ENCODE data around the gene CTSW.
A peak's percentile ranks its signal among the peaks of the same experiment; 100 is the strongest.

CTSW gene

DNA sequence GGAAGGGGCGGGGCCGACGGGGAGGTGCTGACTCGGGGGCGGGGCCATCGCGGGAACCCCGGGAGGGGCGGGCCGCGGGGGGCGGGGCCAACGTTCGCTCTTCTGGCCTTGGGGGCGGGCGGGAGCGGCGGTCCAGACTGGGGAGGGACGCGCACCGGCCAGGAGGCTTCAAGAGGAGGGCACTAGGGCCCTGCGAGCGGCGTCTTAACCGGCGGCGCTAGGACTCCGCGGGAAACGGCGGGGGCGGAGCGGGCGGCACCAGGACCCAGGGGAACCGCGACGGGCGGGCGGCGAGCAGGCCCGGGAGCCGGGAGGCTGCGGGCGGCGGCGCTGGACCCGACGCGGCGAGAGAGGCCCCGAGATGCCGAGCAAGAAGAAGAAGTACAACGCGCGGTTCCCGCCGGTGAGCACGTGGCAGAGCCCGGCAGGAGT, 39.5 kb downstream of the CTSW start, which contains the start of gene DRAP1:
Gene DRAP1 (plus strand): TSS at position 286 of the 432 bp plus-strand sequence. CDS start 76 bp downstream, at position 362.
- peak; percentile 99 to 100 for DNase-seq
- no peak for TF ChIP-seq GATA1 (IDR thresholded peaks at IDR 0.05; ENCODE audit: low read depth, low read length)
- TF ChIP-seq POLR2A (IDR thresholded peaks at IDR 0.05; ENCODE audit: low read length) = peak; percentile 33

DNA sequence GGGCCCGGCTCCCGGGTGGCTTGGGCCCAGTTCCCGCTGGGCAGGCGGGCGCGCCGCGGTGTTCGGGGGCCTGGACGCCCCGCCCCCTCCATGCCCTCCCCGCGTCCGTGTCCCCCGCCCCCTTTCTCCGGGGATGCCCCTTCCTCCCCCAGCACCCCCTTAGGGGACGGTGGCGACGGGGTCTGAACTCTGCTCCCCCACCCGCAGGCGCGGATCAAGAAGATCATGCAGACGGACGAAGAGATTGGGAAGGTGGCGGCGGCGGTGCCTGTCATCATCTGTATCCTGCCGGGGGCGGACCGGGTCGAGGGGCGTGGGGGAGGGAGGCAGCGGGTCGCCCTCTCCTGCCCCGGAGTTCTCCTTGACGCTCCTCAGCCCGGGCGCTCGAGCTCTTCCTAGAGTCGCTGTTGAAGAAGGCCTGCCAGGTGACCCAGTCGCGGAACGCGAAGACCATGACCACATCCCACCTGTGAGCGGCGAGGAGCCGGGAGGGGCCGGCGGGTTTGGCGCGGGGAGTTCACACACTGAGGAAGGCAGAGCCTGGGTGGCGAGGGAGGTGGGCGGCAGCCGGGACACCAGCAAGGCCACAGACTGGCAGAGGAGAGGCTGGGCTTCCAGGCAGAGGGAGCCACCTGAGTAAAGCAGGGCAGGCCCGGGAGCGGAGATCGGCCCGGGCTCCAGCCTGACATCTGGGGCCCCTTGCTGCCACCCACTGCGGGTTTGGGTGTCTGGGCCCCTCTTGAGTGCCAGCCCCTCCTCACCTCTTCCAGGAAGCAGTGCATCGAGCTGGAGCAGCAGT, 40.1 kb downstream of the CTSW start:
- TF ChIP-seq GATA1 (IDR thresholded peaks at IDR 0.05; ENCODE audit: low read depth, low read length) = no peak
- TF ChIP-seq POLR2A (IDR thresholded peaks at IDR 0.05; ENCODE audit: low read length) = no peak
- peak; percentile 79 to 83 for DNase-seq

DNA sequence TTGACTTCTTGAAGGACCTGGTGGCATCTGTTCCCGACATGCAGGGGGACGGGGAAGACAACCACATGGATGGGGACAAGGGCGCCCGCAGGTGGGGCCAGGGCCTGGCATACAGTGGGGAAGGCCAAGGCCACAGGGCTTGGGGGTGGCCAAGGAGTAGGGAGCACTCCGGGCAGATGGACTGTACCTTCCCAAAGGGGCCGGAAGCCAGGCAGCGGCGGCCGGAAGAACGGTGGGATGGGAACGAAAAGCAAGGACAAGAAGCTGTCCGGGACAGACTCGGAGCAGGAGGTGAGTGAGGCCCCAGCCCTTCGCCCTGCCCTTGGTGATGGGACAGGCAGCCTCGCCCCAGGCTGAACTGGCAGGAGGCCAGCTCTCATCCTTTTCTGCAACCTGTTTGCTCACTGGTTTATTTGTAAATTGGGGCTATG, 40.8 kb downstream of the CTSW start:
- DNase-seq = peak in 1 of 2 experiments; percentile 49
- TF ChIP-seq GATA1 (IDR thresholded peaks at IDR 0.05; ENCODE audit: low read depth, low read length) = no peak
- no peak for TF ChIP-seq POLR2A (IDR thresholded peaks at IDR 0.05; ENCODE audit: low read length)

DNA sequence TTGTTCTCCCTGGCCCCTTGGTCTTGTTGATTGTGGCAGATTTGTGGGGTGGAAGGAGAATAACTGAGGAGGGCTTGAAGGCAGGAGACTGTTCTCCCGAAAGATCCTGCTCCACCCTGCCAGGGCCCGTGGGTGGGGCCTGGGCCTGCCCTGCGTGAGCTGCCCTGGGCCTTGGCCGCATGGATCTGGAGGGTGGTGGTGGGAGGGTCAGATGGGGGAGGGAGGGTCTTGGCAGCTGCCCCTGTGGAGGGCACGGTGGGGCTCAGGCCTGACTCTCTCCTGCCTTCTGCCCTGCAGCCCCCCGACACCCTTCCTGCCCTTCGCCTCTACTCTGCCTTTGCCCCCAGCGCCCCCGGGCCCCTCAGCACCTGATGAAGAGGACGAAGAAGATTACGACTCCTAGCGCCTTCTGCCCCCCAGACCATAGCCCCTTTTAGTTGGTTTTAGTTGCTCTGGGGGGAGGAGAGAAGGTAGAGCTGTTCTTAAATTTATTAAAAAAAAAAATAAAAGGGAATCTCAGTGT, 41.5 kb downstream of the CTSW start:
- DNase-seq = no peak
- TF ChIP-seq POLR2A (IDR thresholded peaks at IDR 0.05; ENCODE audit: low read length) = no peak
- no peak for TF ChIP-seq GATA1 (IDR thresholded peaks at IDR 0.05; ENCODE audit: low read depth, low read length)

DNA sequence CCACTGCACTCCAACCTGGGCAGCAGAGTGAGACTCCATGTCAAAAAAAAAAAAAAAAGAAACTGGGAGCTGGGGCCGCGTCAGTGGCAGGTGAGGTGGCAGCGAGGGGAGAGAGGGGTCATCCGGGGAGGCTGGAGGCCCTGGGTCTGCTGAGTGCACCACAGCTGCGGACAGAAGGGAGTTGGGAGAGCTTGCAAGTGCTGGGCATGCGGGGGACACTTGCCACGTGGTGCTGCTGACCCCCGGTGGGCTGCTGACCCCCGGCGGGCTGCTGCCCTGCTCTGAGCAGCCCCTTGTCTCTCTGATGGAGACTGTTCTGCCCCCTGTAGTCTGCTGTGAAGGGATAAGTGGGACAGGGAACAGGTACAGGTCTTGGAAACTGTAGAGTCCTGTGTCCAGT, 42.2 kb downstream of the CTSW start:
- TF ChIP-seq POLR2A (IDR thresholded peaks at IDR 0.05; ENCODE audit: low read length) (no peak), GATA1 (IDR thresholded peaks at IDR 0.05; ENCODE audit: low read depth, low read length) (no peak)

DNA sequence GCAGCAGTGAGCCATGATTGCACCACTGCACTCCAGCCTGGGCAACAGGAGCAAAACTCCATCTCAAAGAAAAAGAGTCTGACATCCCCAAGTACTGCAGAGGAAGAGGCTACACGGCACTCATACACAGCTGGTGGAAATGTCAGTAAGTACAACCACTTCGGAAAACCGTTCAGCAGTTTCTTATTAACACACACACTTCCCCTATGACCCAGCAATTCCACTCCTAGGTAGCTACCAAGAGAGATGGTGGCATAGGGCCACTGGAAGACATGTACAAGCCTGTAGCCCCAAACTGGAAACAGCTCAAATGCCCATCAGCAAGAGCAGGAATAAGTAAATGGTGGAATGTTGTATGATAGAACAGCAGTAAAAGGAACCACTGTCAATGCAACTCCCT, 42.9 kb downstream of the CTSW start:
- no peak for DNase-seq
- TF ChIP-seq GATA1 (IDR thresholded peaks at IDR 0.05; ENCODE audit: low read depth, low read length) (no peak), POLR2A (IDR thresholded peaks at IDR 0.05; ENCODE audit: low read length) (no peak)

More for the DNA sequence above, 42.2 kb downstream of the CTSW start:
- DNase-seq = no peak

DNA sequence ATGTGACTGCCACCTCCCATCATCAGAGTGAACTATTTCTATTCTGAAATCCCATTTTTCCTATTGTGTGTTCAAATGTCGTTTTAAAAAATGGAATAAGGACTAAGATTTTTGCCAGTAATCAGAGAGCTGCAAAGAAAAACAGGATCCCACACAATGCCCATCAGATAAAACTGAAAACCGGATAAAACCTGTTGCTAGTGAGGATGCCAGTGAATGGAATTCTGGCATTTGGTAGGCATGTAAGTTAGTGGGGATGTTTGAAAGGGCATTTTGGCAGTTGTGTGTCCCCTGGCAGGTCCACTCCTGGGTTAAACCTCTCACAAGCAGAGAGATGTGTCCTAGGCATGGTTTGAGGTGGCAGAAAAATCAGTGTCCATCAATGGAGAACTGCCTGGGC, 45.8 kb downstream of the CTSW start:
- DNase-seq = no peak
- TF ChIP-seq GATA1 (IDR thresholded peaks at IDR 0.05; ENCODE audit: low read depth, low read length) (no peak), POLR2A (IDR thresholded peaks at IDR 0.05; ENCODE audit: low read length) (no peak)

DNA sequence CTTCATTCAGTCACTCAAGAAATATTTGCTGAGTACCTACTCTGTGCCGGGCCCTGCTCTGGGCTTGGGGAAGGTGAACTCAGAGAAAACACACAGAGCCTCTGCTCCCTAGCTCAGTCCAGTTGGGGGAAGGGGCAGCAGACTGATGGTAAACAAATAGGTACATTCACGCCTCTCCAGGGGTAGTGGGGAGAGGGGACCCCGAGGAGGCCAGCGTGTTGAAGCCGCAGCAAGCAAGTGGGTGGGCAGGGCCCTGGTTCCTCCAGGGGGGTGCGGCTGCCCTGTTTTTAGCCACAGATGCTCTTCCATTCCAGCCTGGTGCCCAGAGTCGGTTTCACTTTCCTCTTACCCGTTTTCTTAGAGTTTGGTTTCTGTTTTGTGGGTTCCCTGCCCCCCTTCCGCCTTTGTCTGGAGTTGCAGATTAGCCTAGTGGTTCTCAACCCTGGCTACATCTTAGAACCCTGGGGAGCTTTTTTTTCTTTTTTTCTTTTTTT, 48.3 kb downstream of the CTSW start:
- peak; percentile 48 for TF ChIP-seq POLR2A (IDR thresholded peaks at IDR 0.05; ENCODE audit: low read length)
- no peak for TF ChIP-seq GATA1 (IDR thresholded peaks at IDR 0.05; ENCODE audit: low read depth, low read length)
- peak; percentile 92 for DNase-seq

DNA sequence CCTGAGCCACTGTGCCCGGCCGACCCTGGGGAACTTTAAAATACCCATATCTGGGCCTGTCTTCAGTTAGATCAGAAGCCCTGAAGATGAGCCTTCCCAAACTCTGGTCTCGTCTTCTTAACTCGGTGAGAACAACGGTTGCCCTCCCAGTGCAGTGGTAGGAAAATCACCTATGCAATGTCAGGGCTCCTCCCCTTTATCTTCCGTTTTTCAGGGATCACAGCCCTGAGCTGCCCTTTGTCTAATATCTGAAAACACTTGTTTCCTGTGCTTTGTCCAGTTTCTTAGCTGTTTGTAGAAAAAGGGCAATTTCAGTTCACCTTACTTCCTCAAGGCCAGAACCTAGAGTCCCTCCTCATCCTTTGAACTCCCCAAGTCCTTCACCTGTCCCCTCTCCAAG, 49.0 kb downstream of the CTSW start:
- DNase-seq = peak; percentile 40 to 47

DNA sequence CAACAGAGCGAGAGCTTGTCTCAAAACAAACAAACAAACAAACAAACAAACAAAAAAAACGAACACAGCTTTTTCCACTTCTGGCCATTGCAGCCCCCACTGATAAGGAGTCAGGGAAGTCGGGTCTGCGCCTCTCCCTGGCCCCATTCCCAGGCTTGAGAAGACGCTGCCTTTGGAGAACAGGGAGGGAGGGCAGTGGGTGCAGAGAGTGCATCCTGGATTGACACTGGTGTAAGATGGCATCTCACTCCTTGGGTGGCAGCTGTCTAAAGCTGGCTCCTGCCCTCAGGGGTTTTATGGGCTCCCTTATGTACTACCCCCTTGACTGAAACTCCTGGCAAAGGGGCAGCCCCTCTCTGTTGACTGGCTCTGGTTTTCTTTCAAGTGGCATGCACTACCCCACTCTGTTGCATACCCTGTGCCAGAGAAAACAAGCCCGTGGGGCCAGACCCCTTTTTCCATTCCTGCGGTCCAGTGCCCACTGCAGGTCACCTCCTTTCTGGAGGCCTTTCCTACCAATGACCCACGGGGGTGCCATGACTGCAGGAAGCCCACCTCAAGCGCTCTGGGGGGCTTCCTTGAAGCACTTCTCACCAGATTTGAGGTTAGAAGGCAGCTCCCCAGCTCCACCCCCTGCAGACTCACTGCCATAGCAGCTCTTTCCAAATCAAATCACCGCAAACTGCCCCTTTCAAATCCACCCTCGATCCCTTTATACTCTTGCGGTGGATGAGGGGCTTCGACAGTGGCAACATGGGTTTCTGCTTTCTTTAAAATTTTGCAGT, 52.3 kb downstream of the CTSW start:
- DNase-seq = no peak
- no peak for TF ChIP-seq GATA1 (IDR thresholded peaks at IDR 0.05; ENCODE audit: low read depth, low read length)
- TF ChIP-seq POLR2A (IDR thresholded peaks at IDR 0.05; ENCODE audit: low read length) = no peak

More for the DNA sequence above, 49.0 kb downstream of the CTSW start:
- TF ChIP-seq POLR2A (IDR thresholded peaks at IDR 0.05; ENCODE audit: low read length) (no peak), GATA1 (IDR thresholded peaks at IDR 0.05; ENCODE audit: low read depth, low read length) (no peak)

DNA sequence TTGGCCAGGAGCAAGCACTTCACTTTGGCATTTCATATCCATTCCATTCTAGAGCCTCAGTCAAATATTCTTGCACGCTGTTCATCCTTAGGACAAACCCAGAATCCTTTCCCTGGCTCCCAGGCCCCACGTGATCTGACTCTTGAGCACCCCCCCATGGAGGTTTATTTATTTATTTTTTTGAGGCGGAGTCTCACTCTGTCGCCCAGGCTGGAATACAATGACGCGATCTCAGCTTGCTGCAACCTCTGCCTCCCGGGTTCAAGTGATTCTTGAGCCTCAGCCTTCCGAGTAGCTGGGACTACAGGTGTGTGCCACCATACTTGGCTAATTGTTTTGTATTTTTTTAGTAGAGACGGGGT, 52.9 kb downstream of the CTSW start:
- TF ChIP-seq GATA1 (IDR thresholded peaks at IDR 0.05; ENCODE audit: low read depth, low read length) (no peak), POLR2A (IDR thresholded peaks at IDR 0.05; ENCODE audit: low read length) (no peak)
- DNase-seq = peak; percentile 43 to 48

Data from erythroblast (primary cell).